ENCODE measurements around the gene ACIN1.

ACIN1 gene

GRCh38 chr14:23124337-23124954 lies 29.5 kb upstream of the ACIN1 start:
- H3K4me3 ChIP-seq (ENCODE audit: insufficient read depth, low read length, poor library complexity, severe bottlenecking): no peak overlapping the region
- H3K79me2 ChIP-seq (ENCODE audit: insufficient read depth, low read length): no peaks in the 10 kb centered on the region
- no peak overlapping the region for H3K9ac ChIP-seq (ENCODE audit: low read length)
- H3K9me3 ChIP-seq (ENCODE audit: insufficient read depth, low read length): no peaks in the 10 kb centered on the region
- H4K20me1 ChIP-seq (ENCODE audit: low read depth, low read length): no peaks in the 10 kb centered on the region
- no peak overlapping the region for H3K4me2 ChIP-seq (ENCODE audit: low read depth, low read length, poor library complexity, severe bottlenecking)
- H3K27me3 ChIP-seq (ENCODE audit: low read length): no peaks in the 10 kb centered on the region
- H3K27ac ChIP-seq (ENCODE audit: low read depth, low read length): no peak overlapping the region
- TF ChIP-seq EZH2phosphoT487 (conservative IDR thresholded peaks at IDR 0.05; ENCODE audit: low read length) (no peak), CTCF (IDR thresholded peaks at IDR 0.05; ENCODE audit: insufficient read depth, low read length, poor library complexity, severe bottlenecking) (no peak)
- H3K9me2 ChIP-seq (replicated peaks; ENCODE audit: insufficient read depth, low read length): no peaks in the 10 kb centered on the region
- no peaks in the 10 kb centered on the region for H3K36me3 ChIP-seq (ENCODE audit: low read length)
- H3F3A ChIP-seq (ENCODE audit: insufficient read depth): no peaks in the 10 kb centered on the region
- no peak overlapping the region for H2AFZ ChIP-seq (ENCODE audit: low read depth, low read length, severe bottlenecking)

DNA sequence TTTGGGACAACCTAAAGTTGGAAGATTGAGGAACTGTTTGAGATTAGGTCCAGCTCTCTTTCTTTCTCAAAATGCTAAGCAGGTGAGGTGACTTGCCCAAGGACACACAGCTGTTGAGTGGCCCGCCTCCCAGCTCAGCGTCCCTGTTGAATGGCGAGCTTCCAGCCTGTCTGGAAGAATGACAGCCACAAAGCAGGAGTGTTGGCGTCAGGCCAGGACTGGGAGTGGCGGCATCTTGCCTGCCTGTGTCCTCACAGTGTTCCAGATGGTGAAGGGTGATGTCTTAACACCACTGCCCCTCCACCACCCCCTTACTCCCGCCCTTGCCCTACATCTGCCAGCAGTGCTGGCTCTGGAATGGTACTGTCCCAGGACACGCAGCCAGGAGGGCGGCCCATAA lies 28.5 kb upstream of the ACIN1 start:
- no peaks in the 10 kb centered on the region for H3K27me3 ChIP-seq (ENCODE audit: low read length)
- no peaks in the 10 kb centered on the region for H3K79me2 ChIP-seq (ENCODE audit: insufficient read depth, low read length)
- H3K4me2 ChIP-seq (ENCODE audit: low read depth, low read length, poor library complexity, severe bottlenecking): no peak overlapping the region
- TF ChIP-seq EZH2phosphoT487 (conservative IDR thresholded peaks at IDR 0.05; ENCODE audit: low read length) (no peak), CTCF (IDR thresholded peaks at IDR 0.05; ENCODE audit: insufficient read depth, low read length, poor library complexity, severe bottlenecking) (no peak)
- no peaks in the 10 kb centered on the region for H3K9me3 ChIP-seq (ENCODE audit: insufficient read depth, low read length)
- H3K9me2 ChIP-seq (replicated peaks; ENCODE audit: insufficient read depth, low read length): no peaks in the 10 kb centered on the region
- H3K4me3 ChIP-seq (ENCODE audit: insufficient read depth, low read length, poor library complexity, severe bottlenecking): no peak overlapping the region
- H3K27ac ChIP-seq (ENCODE audit: low read depth, low read length): no peak overlapping the region
- no peaks in the 10 kb centered on the region for H3K36me3 ChIP-seq (ENCODE audit: low read length)
- no peaks in the 10 kb centered on the region for H3F3A ChIP-seq (ENCODE audit: insufficient read depth)
- no peaks in the 10 kb centered on the region for H4K20me1 ChIP-seq (ENCODE audit: low read depth, low read length)
- H2AFZ ChIP-seq (ENCODE audit: low read depth, low read length, severe bottlenecking): no peak overlapping the region
- no peak overlapping the region for H3K9ac ChIP-seq (ENCODE audit: low read length)

GRCh38 chr14:23122086-23122485 lies 27.1 kb upstream of the ACIN1 start:
- Histone ChIP-seq H3K4me3 (ENCODE audit: insufficient read depth, low read length, poor library complexity, severe bottlenecking) (no peak overlapping the region), H3K27ac (ENCODE audit: low read depth, low read length) (no peak overlapping the region), H4K20me1 (ENCODE audit: low read depth, low read length) (no peaks in the 10 kb centered on the region), H3K4me2 (ENCODE audit: low read depth, low read length, poor library complexity, severe bottlenecking) (no peak overlapping the region), H3K9ac (ENCODE audit: low read length) (no peak overlapping the region), H3K9me3 (ENCODE audit: insufficient read depth, low read length) (no peaks in the 10 kb centered on the region), H2AFZ (ENCODE audit: low read depth, low read length, severe bottlenecking) (no peak overlapping the region), H3K36me3 (ENCODE audit: low read length) (no peaks in the 10 kb centered on the region), H3F3A (ENCODE audit: insufficient read depth) (no peaks in the 10 kb centered on the region), H3K27me3 (ENCODE audit: low read length) (no peaks in the 10 kb centered on the region), H3K9me2 (replicated peaks; ENCODE audit: insufficient read depth, low read length) (no peaks in the 10 kb centered on the region), H3K79me2 (ENCODE audit: insufficient read depth, low read length) (no peaks in the 10 kb centered on the region)
- no peak for TF ChIP-seq EZH2phosphoT487 (conservative IDR thresholded peaks at IDR 0.05; ENCODE audit: low read length)
- no peak for TF ChIP-seq CTCF (IDR thresholded peaks at IDR 0.05; ENCODE audit: insufficient read depth, low read length, poor library complexity, severe bottlenecking)
